Stimulated activated CD8-positive, alpha-beta memory T cell treated with anti-CD3 and anti-CD28 coated beads, Interleukin-4, amount 100 ng/mL, for 24 hours (primary cell): ENCODE data around the gene GLMP.
A peak's percentile ranks its signal among the peaks of the same experiment; 100 is the strongest.

Experiments used
- DNase-seq: peaks from one replicate; pipeline ENCODE4 v3.0.0-alpha.2; 2020; ENCODE audit warnings: low read depth

Gene GLMP

DNA sequence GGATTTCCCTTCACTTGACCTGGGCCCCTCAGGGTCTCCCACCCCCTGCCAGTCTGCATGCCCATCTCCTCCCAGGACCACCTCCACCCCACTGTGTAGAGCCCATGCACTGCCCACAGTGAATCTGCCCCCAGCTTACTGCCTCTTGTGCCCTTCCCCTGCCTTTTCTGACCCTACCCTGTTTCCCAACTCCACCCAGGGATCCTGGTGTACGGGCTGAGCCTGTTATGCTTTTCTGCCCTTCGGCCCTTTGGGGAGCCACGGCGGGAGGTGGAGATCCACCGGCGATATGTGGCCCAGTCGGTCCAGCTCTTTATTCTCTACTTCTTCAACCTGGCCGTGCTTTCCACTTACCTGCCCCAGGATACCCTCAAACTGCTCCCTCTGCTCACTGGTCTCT, 9.4 kb downstream of the GLMP start:
- DNase-seq = no peak

DNA sequence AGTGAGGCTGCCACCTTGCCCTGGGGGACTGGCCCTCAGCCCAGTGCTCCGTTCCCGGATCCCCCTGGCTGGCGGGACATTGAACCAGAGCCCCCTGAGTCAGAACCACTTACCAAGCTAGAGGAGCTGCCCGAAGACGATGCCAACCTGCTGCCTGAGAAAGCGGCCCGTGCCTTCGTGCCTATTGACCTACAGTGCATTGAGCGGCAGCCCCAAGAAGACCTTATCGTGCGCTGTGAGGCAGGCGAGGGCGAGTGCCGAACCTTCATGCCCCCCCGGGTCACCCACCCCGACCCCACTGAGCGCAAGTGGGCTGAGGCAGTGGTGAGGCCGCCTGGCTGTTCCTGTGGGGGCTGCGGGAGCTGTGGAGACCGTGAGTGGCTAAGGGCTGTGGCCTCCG, 10.0 kb downstream of the GLMP start:
- DNase-seq = no peak

DNA sequence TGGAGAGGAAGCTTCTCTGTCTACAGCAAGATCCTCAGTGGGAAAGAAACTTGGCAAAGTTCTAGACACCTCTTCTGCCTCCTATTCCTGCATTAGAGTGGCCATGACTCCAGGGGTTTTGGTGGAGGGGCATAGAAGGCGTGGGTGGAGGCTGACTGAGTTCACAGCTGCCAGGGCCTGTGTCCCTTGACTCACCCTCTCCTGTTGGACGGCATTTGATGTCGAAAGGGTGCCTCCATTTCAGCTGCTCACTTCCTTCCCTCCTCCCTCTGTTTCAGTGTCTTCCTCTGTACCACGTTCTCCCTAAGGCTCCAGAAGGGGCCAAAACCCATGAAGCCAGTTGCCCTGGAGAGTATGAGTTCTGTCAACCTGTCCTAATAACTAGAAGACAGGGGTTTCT, 10.7 kb downstream of the GLMP start:
- DNase-seq = no peak

DNA sequence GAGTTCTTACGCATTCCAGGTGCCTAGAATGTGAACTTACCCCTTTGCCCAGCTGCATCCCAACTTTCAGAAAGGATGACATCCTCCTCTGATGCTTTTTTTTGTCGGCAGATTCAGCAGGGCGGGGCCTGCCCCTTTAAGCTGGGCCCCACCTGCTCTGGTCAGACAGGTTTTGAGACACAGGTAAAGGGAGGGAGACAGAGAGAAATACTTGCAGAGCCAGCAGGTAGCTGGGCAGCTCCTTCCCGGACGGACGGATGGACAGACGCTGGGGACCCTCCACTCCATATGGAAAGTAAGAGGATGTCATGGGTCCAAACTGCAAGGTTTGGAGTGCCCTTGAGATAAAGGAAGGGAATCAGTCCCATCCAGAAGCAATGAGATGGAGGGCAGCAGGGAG, 11.4 kb downstream of the GLMP start, which contains the start of gene TMEM79:
Gene TMEM79, plus strand, starts transcription at position 214 of the 400 bp plus-strand sequence. CDS start 902 bp downstream, outside the sequence.
- no peak for DNase-seq

DNA sequence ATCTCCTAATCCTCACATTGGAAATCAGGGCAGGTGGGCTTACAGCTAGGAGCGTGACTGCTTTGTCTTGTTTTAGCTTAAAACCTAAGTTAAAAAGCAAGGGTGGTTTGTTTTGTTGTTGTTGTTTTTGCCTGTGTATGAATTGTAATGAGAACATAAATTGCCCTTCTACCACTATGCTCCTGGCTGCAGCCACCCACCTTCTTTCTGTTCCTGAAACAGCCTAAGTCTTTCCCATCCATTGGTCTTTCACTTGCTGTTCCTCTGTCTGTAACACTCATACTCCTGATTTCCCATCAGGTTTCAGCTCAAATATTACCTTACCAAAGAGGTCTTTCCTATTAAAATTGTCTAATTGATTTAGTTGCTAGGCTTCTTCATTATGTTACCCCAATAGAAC, 12.0 kb downstream of the GLMP start:
- DNase-seq = no peak

DNA sequence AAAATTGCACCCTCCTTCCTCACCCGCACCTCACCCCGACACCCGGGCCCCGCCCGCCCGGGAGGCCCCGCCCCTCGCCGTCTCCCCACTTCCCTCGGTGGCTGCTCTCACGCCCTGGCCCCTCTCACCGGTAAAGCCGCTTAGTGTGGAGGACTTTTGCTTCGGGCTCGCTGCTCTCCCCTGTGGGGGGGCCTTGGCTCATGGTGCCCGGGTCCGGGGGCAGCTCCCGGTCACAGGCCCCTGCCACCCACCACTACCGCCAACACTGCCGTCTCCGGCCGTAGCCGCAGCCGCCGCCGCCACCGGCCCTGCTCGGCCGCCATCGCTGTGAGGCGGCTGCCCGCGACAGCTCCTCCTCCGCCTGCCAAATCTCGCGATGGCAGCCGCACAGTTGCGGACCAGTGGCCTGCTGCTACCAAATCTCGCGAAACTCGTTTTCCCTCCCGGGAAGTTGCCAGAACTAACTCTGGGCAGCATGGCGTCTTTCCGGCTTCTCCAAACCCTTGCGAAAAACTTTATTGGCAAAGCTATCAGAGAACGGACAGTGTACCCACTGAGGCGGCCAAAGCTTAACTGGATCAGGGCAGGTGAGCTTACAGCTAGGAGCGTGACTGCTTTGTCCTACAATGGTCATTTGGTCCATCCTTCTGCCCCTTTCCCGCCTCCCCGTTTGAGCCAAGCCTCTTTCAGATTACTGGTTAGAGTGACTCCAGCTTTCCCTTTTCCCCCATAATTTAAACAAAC, 12.8 kb downstream of the GLMP start, which contains the start of gene SMG5:
Gene SMG5, minus strand, starts transcription at position 347 of the 744 bp plus-strand sequence. Its CDS starts 145 bp downstream, at position 202.
- peak; percentile 89 for DNase-seq

DNA sequence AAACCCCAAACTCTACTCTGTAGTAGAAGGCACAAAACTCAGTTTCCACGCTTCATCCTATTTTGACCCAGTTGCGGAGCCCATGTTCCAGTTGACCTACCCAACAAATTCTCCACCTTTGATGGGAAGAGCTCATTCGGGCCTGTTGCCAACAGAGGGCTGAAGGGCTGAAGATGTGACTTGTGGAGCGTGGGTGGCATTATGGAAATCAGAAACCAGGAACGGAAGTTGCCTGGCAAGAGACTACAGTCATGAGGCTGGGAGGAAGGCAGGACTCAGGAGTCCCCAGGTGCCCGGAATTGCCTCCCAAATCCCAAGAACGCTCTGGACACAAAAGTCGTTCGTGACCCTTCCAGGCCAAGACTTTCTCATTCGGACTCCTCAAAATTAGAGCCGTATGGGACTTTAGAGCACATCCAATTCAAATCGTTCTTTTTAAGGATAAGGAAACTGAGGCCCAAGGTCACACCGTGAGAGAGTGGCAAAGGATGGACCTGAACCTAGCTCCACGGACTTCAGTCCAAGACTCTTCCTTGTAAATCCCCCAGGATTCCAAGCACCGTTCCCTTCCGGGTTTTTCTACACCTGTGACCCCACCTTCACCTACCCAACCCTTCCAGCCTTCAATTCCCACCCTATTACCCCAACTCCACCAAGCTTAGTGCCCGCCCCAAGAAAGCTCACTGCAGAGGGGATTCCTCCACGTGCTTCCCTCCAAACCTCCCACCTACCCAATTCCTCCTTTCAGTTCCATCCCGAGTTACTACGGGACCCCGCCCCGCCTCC, 13.6 kb downstream of the GLMP start:
- DNase-seq = no peak

DNA sequence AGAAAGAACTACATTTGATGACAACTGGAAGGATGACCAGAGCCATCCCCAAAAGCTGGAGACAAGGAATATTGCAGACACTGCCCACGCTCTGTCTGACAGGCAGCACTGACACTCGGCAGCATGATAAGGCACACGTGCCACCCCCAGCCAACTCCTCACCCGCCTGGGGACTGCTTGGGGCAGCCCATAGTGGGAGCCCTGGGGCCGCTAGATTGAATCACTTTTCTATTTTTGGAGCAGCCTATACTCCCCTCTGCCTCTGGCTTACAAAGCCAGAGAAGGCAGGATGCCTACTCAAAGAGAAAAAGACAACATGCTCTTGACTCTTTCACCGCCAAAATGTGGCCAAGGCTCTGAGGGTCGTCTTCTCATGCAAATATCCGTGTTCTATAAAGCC, 14.2 kb downstream of the GLMP start:
- DNase-seq = peak; percentile 38

DNA sequence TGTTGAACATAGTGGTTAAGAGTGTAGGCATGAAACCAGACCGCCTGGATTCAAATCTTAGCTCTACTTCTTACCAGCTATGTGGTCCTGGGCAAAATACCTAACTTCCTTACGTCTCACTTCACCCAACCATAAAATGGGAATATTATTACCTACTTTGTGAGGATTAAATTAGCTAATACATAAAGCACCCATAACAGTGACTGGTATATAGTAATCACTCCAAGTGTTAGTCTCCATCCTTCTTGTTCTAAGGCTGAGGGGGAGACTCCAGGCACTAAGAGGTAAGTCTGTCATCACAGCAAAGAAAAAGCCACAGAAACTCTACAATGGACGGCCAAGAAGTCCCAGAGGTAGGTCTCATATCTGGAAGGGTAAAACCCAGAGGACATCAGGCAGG, 15.6 kb downstream of the GLMP start:
- no peak for DNase-seq

DNA sequence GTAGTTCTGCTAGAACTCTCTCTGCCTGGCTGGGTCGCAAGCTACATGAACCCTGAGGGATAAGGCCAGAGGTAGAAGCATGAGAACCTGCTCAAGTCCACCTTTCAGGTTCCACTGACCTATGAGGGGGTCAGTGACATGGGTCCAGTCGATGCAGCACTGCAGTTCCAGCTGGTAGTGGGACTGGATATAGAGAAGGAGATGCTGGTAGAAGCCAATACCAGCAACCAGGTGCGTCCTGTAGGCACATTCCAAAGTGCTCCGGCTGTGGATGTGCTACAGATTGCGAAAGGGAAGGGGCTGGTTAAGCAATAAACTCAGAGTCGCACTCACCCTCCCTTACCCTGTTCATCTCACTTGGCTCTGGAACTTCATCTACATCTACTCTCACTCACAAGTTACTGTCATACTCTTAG, 18.5 kb downstream of the GLMP start:
- DNase-seq = no peak

DNA sequence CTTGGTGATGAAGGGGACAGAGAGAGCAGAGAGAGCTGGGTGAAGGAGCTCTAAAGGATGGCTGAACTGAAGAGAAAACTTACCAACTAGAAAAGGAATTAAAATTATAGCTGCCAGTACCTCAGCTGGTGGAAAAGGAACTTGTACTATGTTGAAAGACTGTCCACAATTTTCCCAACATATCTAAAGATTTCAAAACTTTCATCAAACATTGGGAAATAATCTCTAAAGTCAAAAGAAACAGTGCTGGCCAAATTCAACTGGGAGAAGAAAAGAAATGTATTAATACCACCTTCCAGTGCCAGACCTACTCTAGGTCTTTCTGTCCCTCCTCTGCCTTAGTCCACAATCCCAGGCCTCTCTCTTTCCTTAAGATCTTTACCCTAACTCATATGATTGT, 18.9 kb downstream of the GLMP start:
- no peak for DNase-seq

DNA sequence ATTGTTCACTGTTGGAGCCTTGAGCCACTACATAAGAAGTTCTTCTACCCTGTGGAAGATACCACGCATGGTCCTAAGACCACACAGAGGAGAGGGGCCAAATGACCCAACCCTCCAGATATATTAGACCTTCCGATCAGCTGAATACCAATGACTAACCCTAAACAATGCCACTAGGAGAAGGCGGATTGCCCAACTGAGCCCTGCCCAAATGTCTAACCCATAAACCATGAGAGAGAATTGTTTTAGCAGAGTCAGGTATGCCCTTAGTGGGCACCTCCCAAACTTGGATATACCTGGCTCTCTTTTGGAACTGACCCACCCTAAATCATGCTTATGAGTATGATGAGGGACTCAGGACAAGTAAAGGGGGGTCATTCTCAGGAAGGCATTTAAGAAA, 25.2 kb downstream of the GLMP start:
- DNase-seq = no peak

DNA sequence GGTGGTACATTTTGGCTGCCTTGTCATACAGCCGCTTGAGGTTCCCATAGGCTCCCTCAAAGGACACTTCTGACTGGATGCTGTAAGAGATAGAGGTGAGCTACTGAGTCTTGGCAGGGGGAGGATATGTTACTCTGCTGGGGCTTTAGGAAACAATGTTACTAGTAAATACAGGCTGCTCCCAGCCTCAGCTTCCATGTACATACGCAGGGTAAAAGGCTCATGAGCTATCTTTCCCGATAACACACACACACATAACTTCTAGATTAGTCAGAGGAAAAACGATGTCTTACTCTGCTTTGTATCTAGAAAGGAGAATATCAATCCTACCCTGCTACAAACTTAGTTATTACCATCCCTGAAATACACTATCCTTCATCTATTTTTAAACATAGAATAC, 27.1 kb downstream of the GLMP start:
- no peak for DNase-seq

DNA sequence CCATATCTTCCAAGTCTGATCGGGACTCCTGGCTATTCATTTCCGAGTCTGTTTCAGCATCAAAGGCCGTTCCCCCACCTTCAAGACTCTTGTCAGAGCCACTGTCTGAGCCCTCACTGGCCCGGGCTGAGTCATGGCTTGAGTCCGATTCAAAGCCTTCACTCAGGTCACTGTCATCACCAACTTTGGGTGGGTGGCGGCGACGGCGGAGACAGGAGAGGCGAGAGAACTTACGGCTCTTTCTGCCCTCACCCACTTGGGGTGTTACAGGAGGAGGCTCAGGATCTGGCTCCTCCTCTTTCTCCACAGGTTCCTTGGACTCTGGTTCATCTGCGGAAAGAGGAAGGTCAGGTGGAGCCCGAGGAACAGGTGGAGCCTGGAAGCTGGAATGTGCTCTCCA, 29.4 kb downstream of the GLMP start:
- no peak for DNase-seq

DNA sequence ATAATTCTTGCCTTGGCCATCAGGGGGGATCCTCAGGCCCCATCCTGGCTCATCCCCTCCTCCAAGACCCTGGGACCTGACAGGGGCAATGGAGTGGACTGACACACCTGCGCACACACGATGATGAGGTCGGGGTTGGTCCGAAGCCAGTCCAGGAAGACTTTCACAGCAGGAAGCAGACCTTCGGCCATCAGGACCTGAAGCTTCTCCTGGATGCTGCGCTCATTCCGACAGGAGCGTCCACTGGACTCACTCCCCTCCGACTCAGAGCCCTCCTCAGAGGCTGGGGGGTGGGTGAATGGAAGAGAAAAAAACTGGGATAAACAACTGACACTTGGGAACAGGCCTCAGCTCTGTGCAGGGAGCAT, 32.2 kb downstream of the GLMP start:
- no peak for DNase-seq

DNA sequence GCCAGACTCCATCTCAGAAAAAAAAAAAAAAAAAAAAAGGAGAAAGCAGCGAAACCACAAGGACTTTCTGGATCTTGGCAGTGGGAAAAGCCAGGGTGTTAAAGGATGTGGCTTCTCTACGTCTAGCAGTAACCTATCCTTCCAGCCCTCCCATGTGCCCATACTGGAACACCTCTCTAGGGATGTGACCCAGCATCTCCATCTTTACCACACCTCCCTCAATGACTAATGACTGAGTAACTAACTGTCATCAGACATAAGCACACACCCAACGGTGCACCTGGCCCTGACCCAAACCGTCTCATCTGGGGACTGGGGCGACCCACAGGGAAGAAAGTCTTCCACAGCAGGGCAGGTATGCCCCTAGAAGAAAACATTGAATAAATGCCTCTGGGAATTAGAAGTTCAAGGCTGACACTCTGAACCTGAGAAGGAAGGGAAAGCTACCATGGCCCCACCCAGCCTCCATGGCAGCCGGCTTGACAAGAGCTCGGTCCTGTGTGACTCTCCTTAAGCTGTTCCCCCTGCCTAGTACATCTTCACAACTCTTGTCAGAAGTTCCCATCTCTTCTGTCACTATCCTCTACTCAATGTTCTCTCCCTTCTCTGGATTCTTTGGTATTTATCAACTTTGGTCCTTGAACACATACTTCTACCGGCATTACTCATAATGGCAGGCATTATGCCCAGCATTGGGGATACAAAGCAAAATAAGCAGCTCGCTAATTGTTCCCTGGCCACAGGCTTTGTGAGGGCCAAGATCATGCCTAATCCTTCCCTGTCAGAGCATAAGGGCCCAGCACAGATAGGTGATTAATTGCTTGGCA, 32.8 kb downstream of the GLMP start:
- DNase-seq = no peak

DNA sequence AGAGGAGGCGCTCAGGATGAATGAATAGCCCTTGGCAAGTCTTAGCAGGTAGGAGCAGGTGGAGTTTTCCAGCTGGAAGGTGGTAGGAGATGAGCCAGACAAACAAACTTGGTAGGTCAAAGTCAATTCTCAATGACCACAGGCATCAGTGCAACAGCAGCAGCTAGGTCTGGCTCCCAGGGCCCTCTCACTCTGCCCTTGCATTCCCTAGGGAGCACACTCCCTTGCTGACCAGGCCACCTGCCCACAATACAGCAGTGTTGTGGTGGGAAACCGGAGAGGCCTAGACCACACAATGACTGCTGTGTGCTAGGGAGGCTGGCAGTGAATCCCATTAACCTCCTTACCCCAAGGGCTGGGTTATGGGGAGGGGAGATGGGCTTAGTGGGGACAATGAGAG, 34.6 kb downstream of the GLMP start:
- no peak for DNase-seq

DNA sequence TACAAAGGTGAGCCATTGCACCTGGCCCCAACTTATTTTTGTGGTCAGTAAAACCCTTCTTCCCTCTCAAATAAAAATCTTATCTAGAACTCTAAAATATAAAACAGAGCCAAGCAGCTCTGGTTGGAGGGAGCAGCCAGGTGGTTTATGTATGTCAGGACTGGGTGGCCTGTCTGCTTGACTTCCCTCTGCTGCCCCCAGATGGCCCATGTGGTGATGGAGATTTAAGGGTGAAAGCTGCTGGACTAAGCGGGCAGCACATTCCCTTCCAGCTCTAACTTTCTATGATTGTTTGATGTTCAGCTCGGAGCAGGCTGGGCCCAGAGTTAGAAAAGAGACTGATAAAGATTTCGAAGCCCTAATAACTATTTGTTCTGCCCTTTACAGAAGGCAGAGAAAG, 35.7 kb downstream of the GLMP start:
- no peak for DNase-seq

DNA sequence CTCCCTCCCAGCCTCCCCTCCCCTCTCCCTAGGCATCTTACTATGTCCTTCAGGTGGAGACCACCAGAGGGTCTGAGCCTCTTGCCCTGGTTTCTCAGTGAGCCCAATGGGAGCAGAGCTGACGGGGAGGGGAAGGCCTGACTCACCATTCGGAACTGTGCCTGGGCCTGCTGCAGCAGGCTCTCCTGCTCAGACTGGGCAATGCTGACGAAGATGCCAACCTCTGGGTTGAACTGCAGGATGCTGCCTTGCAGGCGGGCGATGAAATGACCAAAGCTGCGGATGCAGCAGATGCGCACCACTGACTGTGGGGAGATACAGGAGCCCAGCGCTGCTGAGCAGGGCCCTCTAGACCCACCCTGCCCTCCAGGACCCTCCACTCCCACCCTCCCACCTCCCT, 36.6 kb downstream of the GLMP start:
- DNase-seq = no peak

DNA sequence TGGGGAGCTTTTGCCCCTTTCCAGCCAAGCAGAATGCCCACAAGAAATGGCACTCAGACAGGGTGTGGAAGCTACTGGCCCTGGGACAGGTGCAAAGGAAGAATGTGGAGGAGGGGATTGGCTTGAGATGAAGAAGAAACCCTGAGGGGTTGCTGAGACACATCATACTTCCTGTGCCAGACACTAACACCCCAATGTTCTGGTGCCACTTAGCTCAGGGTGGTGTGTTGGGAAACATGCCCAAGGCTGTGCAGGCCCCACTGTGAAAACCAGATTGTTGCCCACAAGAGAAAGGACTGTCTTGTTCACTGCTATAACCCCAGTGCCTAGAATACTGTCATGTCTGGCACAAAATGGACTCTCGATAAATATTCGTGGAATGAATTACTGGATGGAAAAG, 37.8 kb downstream of the GLMP start:
- no peak for DNase-seq

DNA sequence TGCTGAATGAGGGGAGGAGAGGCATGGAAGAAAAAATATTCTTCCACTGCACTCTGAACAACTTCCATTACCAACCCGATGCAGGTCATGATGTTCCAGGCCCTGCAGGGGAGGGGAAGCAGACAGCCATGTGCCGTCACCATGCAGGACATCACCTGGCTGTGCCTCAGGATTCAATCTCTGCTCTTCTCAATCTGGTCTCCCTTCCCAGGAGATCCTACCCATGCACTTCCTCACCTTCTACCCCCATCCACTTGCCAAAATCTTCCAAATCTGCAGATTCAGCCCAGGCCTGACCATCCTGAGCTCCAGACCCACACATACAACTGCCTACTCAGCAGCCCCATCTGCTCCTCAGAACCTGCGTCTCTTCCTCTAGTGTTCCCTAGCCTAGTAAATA, 41.8 kb downstream of the GLMP start:
- DNase-seq = no peak

DNA sequence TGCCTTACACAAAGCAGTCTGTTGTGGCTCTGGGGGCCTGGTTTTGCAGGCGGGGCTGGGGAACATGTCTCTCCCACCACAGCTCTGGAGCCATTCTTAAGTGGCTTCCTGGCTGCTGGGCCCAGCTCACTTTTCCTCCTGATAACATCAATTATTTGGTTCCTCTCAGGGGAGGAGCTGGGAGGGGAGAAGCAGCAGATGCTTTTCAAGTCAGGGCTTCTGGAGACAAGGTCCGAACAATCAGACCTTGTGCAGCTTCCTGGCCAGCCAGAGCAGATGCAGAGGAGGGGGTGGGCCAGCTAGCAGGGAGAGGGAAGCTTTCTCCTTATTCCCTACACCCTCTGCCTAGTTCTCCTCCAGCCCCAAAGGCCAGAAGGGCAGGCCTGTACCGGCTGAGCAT, 44.0 kb downstream of the GLMP start:
- no peak for DNase-seq

DNA sequence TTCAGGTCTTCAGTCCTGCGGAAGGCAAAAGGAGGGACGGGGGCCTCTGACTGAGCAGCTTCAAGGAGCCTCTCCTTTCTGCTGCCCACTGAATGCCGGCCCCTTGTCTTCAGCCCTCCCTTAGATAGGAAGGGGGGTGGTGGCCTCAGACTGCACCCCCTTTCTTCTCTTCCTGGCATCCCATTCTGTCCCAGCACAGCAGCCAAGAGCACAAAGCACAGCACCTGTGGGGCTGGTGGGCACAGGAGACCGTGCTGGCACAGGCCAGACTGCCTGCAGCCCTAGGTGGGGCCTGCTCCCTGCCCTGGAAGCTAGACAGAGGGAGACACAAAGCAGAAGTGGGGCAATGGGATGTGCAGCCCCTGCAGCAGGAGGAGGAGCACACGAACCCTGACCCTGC, 45.9 kb downstream of the GLMP start:
- DNase-seq = no peak
